ENCODE results near the gene MMP24. TPM values are rescaled to one million over a fixed set of nuclear protein-coding genes. Genes with fewer than 3 reads are reported as not detected.
A peak's percentile ranks its signal among the peaks of the same experiment; 100 is the strongest.
"Not testable (repeated sequence)": the region's sequence is repeated elsewhere in the genome, so short reads cannot be mapped to it uniquely, and the experiment has no call there.

Gene MMP24
- total and polyA plus RNA-seq, 8 donors, result 0.15 to 6.2 (median 1.6) TPM; not detected in 2

DNA sequence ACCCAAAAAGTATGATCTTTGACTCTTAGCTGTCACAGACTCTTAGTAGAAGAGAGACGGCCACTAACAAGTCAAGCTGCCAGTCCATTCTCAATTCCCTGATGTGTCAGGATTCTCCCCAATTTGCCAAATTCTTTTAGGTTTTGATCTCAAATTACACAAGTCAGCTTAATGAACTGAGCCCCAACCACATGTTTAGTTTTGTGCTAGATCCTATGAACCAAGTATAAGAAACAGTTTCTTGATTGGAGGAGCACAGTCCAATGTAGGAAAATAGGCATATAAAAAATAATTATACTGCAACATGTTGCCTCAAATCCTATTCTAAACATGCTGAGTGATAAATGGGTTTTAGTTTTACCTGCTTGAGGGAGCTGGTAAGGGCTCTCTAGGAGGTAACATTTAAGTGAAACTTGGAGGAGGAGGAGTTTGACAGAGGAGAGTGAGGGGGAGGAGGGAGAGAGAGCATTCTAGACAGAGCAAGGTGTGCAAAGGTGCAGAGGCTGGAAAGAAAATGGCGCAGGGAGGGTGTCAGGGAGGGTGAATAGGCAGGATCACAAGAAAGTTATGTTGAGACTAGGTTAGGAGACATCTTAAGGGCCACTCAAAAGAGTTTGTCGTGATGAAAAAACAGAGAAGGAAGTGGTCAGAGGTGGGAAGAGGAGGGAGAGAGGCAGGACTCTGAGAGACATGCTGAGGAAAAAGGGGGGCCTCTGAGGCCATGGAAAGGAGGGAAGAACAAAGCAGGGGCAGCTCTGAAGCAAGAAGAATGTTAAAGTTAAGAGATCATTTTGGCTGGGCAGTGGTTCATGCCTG, 88.5 kb downstream of the MMP24 start:
- no peak for DNase-seq
- Histone ChIP-seq H3K9me3 (no peaks in the 10 kb centered on the region), H3K36me3 (peaks cover 0 to 23% (median 11%) of the 10 kb centered on the region in 4 donors), H3K4me1 (peaks cover 6 to 52% (median 19%) of the 10 kb centered on the region in 4 donors), H3K27me3 (no peaks in the 10 kb centered on the region), H3K27ac (peak overlapping the region in 3 of 5 donors; percentile 21 to 82 (median 35)), H3K4me3 (no peak overlapping the region)
- intact Hi-C loops (cut with DNase I; ENCODE audit: low total_unique reads), result no loop called here
- TF ChIP-seq POLR2A (IDR thresholded peaks at IDR 0.05), result no peak
- no peak for TF ChIP-seq POLR2AphosphoS5 (IDR thresholded peaks at IDR 0.05)
- TF ChIP-seq, protein P1, sequence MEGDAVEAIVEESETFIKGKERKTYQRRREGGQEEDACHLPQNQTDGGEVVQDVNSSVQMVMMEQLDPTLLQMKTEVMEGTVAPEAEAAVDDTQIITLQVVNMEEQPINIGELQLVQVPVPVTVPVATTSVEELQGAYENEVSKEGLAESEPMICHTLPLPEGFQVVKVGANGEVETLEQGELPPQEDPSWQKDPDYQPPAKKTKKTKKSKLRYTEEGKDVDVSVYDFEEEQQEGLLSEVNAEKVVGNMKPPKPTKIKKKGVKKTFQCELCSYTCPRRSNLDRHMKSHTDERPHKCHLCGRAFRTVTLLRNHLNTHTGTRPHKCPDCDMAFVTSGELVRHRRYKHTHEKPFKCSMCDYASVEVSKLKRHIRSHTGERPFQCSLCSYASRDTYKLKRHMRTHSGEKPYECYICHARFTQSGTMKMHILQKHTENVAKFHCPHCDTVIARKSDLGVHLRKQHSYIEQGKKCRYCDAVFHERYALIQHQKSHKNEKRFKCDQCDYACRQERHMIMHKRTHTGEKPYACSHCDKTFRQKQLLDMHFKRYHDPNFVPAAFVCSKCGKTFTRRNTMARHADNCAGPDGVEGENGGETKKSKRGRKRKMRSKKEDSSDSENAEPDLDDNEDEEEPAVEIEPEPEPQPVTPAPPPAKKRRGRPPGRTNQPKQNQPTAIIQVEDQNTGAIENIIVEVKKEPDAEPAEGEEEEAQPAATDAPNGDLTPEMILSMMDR (IDR thresholded peaks at IDR 0.05), result no peak
- TF ChIP-seq EP300 (IDR thresholded peaks at IDR 0.05), result no peak
- 77 to 84% (median 79%) methylated on average over 3 of the region's 3 CpGs for WGBS, 5 donors

DNA sequence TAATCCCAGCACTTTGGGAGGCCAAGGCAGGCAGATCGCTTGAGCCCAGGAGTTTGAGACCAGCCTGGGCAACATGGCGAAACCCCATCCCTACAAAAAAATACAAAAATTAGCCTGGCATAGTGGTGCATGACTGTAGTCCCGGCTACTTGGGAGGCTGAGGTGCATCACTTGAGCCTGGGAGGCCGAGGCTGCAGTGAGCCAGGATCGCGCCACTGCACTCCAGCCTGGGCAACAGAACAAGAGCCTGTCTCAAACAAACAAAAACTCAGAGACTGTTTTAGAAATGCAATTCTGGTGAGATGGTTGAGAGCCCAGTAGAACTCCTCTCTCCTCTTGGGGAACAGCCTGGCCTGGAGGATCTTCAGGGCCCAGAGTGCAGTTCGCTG, 89.1 kb downstream of the MMP24 start:
- H3K9me3 ChIP-seq; H3K4me3 ChIP-seq; H3K27me3 ChIP-seq; DNase-seq; intact Hi-C loops (cut with DNase I; ENCODE audit: low total_unique reads): not testable (repeated sequence)
- 93 to 97% (median 95%) methylated on average over 6 to 7 of the region's 7 CpGs for WGBS, 5 donors
- peaks cover 0 to 23% (median 11%) of the 10 kb centered on the region in 4 donors for H3K36me3 ChIP-seq
- H3K4me1 ChIP-seq, result peaks cover 6 to 58% (median 22%) of the 10 kb centered on the region in 4 donors
- H3K27ac ChIP-seq, result peak overlapping the region in 3 of 5 donors; percentile 21 to 82 (median 35)

DNA sequence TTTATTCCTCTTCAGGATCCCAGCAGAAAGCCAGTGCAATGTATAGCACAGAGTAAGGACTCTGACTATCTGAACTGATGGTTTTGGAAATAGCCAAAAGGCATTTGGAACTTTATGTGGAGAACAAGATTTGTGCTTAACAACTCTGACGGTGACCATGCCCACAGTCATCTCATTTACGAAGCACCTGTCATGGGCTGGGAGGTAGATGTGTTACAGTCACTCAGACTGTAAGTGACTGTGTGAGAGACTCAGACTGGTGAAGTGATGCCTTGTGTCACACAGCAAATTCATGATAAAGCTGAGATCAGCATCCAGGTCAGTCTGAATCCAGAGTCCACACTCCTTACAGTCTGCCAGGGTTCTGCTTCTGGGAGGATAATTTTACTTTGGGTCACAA, 89.6 kb downstream of the MMP24 start:
- H3K27ac ChIP-seq, result peak overlapping the region in 2 of 5 donors; percentile 35 to 82
- 85 to 97% (median 90%) methylated on average over 2 of the region's 2 CpGs for WGBS, 5 donors
- peaks cover 6 to 58% (median 23%) of the 10 kb centered on the region in 4 donors for H3K4me1 ChIP-seq
- no peaks in the 10 kb centered on the region for H3K27me3 ChIP-seq
- no peak for DNase-seq
- TF ChIP-seq, protein P1 (IDR thresholded peaks at IDR 0.05), result no peak
- no peak for TF ChIP-seq EP300 (IDR thresholded peaks at IDR 0.05)
- TF ChIP-seq POLR2A (IDR thresholded peaks at IDR 0.05), result no peak
- TF ChIP-seq POLR2AphosphoS5 (IDR thresholded peaks at IDR 0.05), result no peak
- intact Hi-C loops (cut with DNase I; ENCODE audit: low total_unique reads), result no loop called here
- H3K9me3 ChIP-seq, result no peaks in the 10 kb centered on the region
- peaks cover 0 to 23% (median 11%) of the 10 kb centered on the region in 4 donors for H3K36me3 ChIP-seq
- H3K4me3 ChIP-seq, result no peak overlapping the region

DNA sequence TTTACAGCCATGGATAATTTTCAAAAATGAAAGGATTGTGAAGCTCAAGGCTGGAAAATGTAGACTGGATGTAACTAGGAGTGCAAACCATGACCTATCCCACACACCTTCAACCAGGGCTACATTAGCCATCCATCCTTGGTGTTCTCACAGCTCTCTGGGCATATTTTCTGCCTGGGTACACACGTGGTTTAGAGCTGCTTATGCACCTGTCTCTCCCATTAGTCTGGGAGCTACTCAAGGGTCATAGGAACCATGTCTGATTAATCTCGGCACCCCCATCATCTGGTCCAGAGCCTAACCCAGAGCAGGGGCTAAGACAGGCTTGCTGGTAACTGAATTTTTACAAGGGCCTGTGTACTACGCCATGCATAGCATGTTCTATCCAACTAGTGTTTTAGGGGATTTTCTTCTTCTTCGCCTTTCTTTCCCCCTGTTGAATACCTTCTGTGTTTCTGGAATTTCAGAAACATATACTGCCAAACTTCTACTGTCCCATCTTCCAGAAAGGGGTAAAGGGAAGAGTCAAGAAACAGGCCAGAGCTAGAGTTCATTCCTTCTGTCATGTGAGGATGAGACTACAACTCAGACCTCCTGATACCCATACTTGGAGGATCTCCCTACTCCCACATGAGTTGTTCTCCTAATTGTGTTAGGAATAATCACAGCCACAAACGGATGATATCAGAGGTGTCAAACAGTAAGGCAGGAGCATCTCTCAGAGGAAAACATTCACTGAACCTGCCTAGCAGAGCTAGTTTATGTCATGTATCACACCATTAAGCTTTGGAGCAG, 91.1 kb downstream of the MMP24 start:
- 80 to 91% (median 87%) methylated on average over 5 of the region's 5 CpGs for WGBS, 5 donors
- Histone ChIP-seq H3K9me3 (no peaks in the 10 kb centered on the region), H3K4me1 (peaks cover 6 to 43% (median 23%) of the 10 kb centered on the region in 4 donors), H3K27me3 (no peaks in the 10 kb centered on the region), H3K36me3 (peaks cover 0 to 17% (median 9%) of the 10 kb centered on the region in 4 donors), H3K4me3 (no peak overlapping the region), H3K27ac (peak overlapping the region in 4 of 5 donors; percentile 71 to 82 (median 73))
- TF ChIP-seq EP300 (IDR thresholded peaks at IDR 0.05), result no peak
- TF ChIP-seq, protein P1 (IDR thresholded peaks at IDR 0.05), result no peak
- TF ChIP-seq POLR2AphosphoS5 (IDR thresholded peaks at IDR 0.05), result no peak
- no peak for TF ChIP-seq POLR2A (IDR thresholded peaks at IDR 0.05)
- DNase-seq, result no peak
- intact Hi-C loops (cut with DNase I; ENCODE audit: low total_unique reads), result no loop called here
